Measurements from ENCODE around the gene PKP1.

The PKP1 gene

DNA sequence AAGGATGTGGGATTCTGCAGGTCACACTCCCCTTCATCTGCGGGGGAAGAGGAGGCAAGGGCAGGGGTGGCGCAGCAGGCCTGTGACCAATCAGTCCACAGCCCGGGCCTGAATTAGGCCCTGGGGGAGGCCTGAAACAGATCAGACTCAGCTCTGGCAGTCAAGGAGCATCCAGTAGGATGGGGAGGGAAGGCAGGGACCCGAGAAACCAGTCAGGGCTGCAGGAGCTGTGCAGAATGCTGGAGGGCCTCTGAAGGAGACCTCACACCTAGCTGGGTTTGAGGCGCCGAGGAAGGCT, 81.5 kb downstream of the PKP1 start:
- DNase-seq: no peak

DNA sequence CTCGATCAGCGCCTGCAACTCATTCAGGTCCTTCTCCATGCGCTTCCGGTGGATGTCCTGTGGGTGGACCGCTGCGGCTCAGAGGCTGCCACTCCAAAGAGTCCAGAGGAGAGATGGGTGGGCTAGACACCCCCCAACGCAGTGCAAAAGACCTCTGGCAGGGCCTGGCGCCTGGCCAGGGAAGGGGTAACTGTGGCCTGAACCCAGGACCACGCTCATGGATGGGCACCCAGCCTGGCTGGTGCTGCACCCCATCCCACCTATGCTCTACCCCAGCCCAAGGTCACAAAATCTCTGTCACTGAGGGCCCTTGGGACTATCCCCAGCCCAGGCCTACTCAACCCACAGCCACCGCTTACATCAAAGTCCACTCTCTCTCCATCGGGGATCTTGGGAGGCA, 81.9 kb downstream of the PKP1 start:
- DNase-seq: no peak

GRCh38 chr1:201366696-201367095, 83.4 kb downstream of the PKP1 start:
- DNase-seq: no peak

DNA sequence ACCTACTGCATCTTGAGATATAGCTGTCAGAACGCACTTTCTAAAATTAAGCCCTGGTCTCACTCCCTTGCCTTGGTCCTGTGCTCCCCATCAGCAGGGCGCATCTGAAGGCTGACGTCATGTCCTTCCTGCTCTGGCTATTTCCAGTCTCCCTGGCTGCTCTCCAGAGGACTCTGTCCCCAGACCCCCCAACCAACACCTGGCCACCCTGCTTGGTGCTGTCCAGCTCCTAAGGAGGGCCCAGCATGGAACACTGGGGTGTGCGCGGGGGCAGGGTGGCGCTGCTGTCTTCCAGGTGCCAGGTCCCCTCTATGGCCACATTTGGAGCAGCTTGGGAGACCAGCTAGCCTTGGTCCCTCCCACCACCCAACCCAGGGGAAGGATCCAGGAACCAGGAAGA, 85.9 kb downstream of the PKP1 start:
- no peak for DNase-seq

- no peak for DNase-seq
These were observed 87.2 kb downstream of the PKP1 start for GRCh38 chr1:201370500-201370899.

DNA sequence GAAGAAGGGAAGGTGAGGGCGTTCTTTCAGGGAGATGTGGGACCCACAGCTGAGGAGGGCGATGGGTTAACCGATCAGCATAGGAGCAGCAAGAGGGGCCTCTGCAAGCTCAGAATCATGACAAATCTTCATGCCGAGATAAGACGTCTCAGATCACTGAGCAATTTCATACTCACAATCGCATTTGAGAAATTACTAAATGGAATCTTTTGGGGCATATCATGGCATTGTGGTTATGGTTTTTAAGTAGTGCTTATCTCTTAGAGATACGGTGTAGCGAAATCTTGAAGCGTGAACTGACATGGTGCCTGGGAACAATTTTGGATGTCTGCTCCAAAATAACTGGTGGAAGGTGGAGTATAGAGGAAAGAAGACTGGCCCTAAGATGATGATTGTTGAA, 88.0 kb downstream of the PKP1 start:
- no peak for DNase-seq

- DNase-seq: no peak
These were observed 88.5 kb downstream of the PKP1 start for GRCh38 chr1:201371792-201372191.

GRCh38 chr1:201374364-201374763, 91.1 kb downstream of the PKP1 start:
- no peak for DNase-seq

GRCh38 chr1:201375169-201375568, 91.9 kb downstream of the PKP1 start:
- no peak for DNase-seq

- no peak for DNase-seq
These were observed 92.8 kb downstream of the PKP1 start for GRCh38 chr1:201376107-201376463.

DNA sequence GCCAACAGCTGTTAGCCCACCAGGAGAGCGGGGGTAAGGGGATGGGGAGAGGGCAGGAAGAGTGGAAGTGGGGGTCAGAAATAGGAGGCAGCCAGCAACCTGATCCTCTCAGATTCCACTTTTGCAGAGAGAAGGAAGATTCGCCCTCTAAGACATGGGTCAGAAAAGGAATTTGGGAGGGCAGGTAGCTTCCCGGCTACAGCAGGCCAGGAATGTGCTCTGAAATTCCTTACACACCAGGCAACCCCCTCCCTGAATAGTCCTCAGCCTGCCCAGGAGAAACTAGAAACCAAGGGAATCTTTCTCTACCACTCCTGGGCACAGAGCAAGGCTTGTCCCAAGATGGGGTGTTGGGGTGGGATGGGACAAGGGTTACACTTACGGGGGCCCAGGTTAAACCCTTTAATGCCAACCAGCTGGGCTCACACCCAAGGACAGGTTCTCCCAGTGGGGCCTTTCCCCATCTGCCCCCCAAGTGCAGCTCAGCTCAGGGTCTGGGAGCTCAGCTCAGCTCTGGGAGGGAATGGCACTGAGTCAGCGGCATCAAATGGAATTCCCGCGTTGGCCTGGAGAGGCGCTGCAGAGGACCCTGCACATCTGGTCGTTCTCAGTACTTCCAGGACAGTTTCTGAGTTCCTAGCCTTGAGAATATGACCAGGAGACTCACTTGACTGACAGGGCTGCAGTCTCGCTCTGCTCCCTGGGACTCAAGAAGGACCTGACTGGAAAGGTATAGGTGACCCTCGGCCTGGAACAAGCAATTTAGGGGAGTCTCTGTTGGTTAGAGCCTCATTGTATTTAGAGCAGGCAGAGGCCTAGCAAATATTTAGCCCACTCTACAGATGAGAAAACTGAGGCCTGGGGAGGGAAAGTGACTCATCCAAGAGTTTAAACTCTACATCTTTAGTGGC, 93.4 kb downstream of the PKP1 start:
- DNase-seq: no peak

DNA sequence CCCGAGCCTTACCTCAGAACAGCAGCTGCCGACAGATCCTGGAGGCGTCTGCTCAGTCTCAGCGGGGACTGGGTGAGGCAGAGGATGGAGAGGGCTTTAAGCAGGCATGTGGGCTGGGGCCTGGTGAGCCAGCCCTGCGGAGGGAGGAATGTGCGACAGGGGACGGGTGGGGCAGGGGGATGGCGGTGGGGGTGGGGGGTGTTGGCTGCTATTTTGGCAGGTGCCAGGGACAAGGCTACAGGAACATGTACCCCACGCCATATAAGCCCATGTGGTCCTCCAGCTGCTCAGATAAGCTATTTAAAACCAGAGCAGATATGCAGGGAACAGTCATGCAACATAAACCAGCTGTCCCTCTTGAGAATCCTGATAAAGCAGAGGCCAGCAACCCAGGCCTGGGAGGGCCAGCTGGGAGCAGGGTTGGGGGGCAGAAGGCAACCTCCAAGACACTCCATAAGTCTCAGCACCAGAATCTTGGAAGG, 94.3 kb downstream of the PKP1 start, which contains the start of gene TNNT2:
TNNT2 (minus strand) TSS at position 70 of the 482 bp plus-strand sequence. CDS start 4,426 bp downstream, outside the sequence.
- peak in 4 of 56 donors; percentile 7 to 36 (median 14) for DNase-seq

DNA sequence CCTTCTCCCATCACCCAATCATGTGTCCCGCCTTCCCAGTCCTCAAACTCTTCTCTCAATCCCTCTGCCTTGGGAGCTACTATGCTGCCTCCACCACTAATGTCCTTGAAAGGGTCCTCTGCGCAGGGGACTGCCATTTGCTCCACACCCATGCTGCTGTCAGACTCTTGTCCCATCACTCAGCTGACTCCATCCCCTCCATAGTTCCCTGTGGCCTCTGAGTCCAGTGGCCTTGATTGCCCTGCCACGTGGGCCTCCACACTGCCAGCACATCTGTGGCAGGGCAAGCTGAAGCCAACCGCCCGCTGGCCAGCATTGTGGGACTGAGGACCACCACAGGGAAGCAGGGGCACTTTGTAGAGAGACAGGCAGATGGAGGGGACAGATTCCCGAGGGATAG, 95.5 kb downstream of the PKP1 start:
- DNase-seq: no peak

- no peak for DNase-seq
These were observed 96.5 kb downstream of the PKP1 start for GRCh38 chr1:201379733-201380242.

DNA sequence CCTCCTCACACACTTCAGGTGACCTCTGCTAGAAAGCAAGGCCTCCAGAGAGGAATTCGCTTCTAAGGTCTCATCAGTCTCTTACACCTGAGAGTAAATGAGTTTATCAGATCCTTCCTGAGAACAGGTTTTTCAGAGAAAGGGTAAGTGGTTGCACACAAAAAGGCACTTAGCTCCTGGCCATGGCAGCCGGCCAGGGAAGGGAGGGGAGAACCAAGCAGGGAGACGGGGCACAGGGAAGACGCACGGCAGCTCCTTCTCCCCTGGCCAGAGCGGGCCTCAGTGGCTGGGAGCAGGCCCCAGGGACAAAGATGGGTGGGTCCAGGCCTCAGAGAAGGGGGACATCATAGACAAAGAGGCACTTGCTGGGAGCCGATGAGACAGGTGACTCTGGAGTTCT, 97.8 kb downstream of the PKP1 start:
- DNase-seq: no peak
